Measurements from ENCODE around the gene BOK. TPM values are rescaled to one million over a fixed set of nuclear protein-coding genes. Genes with fewer than 3 reads are reported as not detected.

Gene BOK
- total RNA-seq, 1 donor from 2014 or later = 64.9 TPM

DNA sequence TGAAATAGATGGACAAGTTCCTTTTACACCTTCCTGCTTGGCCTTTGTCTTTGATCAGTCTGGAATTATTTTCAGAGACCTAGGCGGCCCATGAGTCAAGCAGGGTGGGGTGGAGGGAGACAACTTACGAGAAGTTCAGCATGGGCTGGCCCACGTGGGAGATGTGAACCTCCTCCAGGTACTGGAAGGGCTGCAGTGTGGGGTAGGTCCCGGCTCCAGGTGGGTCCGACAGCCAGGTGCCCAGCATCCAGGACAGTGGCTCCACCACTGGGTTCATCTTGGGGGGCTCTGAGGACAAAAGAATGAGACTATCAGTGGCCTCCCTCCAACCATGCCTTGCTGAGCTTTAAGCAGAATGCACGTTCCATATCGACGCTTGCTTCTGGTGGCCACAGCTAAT lies 47.6 kb downstream of the BOK start:
- Mint-ChIP-seq H3K4me3 (ENCODE audit: unreplicated experiment) (no peak overlapping the region), H3K36me3 (ENCODE audit: low read depth, unreplicated experiment) (peaks cover 18% of the 10 kb centered on the region), H3K4me1 (ENCODE audit: low read depth, unreplicated experiment) (peaks cover 9% of the 10 kb centered on the region), H3K27me3 (ENCODE audit: low read depth, unreplicated experiment) (no peaks in the 10 kb centered on the region), H3K27ac (ENCODE audit: unreplicated experiment) (no peak overlapping the region), H3K9me3 (ENCODE audit: unreplicated experiment) (no peaks in the 10 kb centered on the region)
- H3K4me1 ChIP-seq (ENCODE audit: insufficient read depth, low read length) = peaks cover 6% of the 10 kb centered on the region
- no peak overlapping the region for H3K4me2 ChIP-seq (ENCODE audit: low read length)
- FAIRE-seq = no peak
- TF ChIP-seq, protein P1, sequence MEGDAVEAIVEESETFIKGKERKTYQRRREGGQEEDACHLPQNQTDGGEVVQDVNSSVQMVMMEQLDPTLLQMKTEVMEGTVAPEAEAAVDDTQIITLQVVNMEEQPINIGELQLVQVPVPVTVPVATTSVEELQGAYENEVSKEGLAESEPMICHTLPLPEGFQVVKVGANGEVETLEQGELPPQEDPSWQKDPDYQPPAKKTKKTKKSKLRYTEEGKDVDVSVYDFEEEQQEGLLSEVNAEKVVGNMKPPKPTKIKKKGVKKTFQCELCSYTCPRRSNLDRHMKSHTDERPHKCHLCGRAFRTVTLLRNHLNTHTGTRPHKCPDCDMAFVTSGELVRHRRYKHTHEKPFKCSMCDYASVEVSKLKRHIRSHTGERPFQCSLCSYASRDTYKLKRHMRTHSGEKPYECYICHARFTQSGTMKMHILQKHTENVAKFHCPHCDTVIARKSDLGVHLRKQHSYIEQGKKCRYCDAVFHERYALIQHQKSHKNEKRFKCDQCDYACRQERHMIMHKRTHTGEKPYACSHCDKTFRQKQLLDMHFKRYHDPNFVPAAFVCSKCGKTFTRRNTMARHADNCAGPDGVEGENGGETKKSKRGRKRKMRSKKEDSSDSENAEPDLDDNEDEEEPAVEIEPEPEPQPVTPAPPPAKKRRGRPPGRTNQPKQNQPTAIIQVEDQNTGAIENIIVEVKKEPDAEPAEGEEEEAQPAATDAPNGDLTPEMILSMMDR (IDR thresholded peaks at IDR 0.05; ENCODE audit: insufficient read depth, low read depth, low read length) = no peak
- no peak for TF ChIP-seq EZH2 (IDR thresholded peaks at IDR 0.05; ENCODE audit: insufficient read depth, low read length)
- H2AFZ ChIP-seq (ENCODE audit: low read depth, low read length) = no peak overlapping the region
- no peak for DNase-seq (ENCODE audit: low read depth)
- H3K27ac ChIP-seq (ENCODE audit: low read depth, low read length) = no peak overlapping the region
- peaks cover 11% of the 10 kb centered on the region for H4K20me1 ChIP-seq (ENCODE audit: insufficient read depth, low read length)
- H3K4me3 ChIP-seq (ENCODE audit: insufficient read depth, low read depth, low read length) = no peak overlapping the region
- H3K79me2 ChIP-seq (ENCODE audit: insufficient read depth, low read length) = peaks cover 35% of the 10 kb centered on the region
- peaks cover 5% of the 10 kb centered on the region for H3K36me3 ChIP-seq (ENCODE audit: insufficient read depth, low read length)
- no peaks in the 10 kb centered on the region for H3K9me3 ChIP-seq (ENCODE audit: insufficient read depth, low read depth, low read length)
- no peaks in the 10 kb centered on the region for H3K27me3 ChIP-seq (ENCODE audit: insufficient read depth, low read length)
- no peak overlapping the region for H3K9ac ChIP-seq (ENCODE audit: low read length)

DNA sequence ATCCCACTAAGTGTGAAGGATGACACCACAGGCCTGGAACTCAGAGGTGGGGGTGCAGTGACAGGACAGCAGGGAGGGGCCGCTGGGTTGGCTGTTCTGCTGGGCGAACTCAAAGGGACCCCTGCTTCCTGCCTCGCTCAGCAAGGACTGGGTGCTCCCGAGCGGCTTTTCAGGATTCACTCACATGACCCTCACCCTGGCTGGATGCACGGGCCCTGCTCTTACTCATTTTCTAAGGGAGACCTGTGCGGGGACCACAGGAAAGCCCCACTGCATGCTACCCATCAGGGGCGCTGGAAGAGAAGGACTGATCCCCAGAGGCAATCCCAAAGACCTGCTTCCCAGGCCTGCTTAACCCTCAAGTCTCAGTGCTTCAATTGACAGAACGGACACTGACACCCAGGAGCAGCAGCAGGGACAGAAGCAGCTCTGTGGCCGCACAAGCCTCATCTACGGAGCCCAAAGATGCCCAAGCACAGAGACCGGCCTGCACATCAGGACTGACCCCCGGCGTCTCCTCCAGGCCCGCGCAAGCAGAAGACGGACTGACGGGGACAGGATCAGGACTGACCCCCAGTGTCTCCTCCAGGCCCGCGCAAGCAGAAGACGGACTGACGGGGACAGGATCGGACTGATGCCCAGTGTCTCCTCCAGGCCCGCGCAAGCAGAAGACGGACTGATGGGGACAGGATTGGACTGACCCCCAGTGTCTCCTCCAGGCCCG lies 48.8 kb downstream of the BOK start:
- TF ChIP-seq EZH2 (IDR thresholded peaks at IDR 0.05; ENCODE audit: insufficient read depth, low read length) = no peak
- TF ChIP-seq, protein P1 (IDR thresholded peaks at IDR 0.05; ENCODE audit: insufficient read depth, low read depth, low read length) = no peak

DNA sequence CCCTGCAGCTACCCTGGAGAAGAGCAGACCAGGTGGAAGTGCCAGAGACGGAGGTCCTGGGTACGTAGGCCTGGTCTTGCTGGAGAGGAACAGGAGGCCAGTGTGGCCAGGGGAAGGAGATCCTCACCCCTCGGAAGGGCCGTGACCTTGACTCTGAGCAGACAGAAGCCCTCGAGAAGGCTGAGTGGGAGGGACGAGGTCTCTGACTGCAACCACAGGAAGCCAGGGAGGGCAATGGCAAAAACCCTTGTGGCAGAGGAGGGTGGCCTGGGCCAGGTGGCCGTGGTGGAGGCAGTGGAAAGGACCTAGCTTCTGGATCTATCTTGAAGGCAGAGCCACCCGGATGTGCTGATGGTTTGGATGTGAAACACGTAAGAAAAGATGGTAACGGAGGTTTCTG lies 50.3 kb downstream of the BOK start:
- DNase-seq (ENCODE audit: low read depth) = no peak
- peaks cover 27% of the 10 kb centered on the region for H4K20me1 ChIP-seq (ENCODE audit: insufficient read depth, low read length)
- Mint-ChIP-seq H3K9me3 (ENCODE audit: unreplicated experiment) (no peaks in the 10 kb centered on the region), H3K36me3 (ENCODE audit: low read depth, unreplicated experiment) (peaks cover 8% of the 10 kb centered on the region), H3K27me3 (ENCODE audit: low read depth, unreplicated experiment) (no peaks in the 10 kb centered on the region), H3K4me3 (ENCODE audit: unreplicated experiment) (peak overlapping the region; percentile 76), H3K27ac (ENCODE audit: unreplicated experiment) (peak overlapping the region; percentile 72), H3K4me1 (ENCODE audit: low read depth, unreplicated experiment) (peaks cover 9% of the 10 kb centered on the region)
- no peak overlapping the region for H3K4me2 ChIP-seq (ENCODE audit: low read length)
- peaks cover 58% of the 10 kb centered on the region for H3K79me2 ChIP-seq (ENCODE audit: insufficient read depth, low read length)
- peaks cover 6% of the 10 kb centered on the region for H3K4me1 ChIP-seq (ENCODE audit: insufficient read depth, low read length)
- no peak overlapping the region for H3K9ac ChIP-seq (ENCODE audit: low read length)
- peaks cover 4% of the 10 kb centered on the region for H3K36me3 ChIP-seq (ENCODE audit: insufficient read depth, low read length)
- no peaks in the 10 kb centered on the region for H3K9me3 ChIP-seq (ENCODE audit: insufficient read depth, low read depth, low read length)
- no peak overlapping the region for H2AFZ ChIP-seq (ENCODE audit: low read depth, low read length)
- FAIRE-seq = no peak
- no peak overlapping the region for H3K4me3 ChIP-seq (ENCODE audit: insufficient read depth, low read depth, low read length)
- no peak overlapping the region for H3K27ac ChIP-seq (ENCODE audit: low read depth, low read length)
- TF ChIP-seq, protein P1 (IDR thresholded peaks at IDR 0.05; ENCODE audit: insufficient read depth, low read depth, low read length) = no peak
- no peak for TF ChIP-seq EZH2 (IDR thresholded peaks at IDR 0.05; ENCODE audit: insufficient read depth, low read length)
- no peaks in the 10 kb centered on the region for H3K27me3 ChIP-seq (ENCODE audit: insufficient read depth, low read length)

More for the DNA sequence above, 48.8 kb downstream of the BOK start:
- H3K27ac Mint-ChIP-seq (ENCODE audit: unreplicated experiment) = no peak overlapping the region
- no peaks in the 10 kb centered on the region for H3K27me3 Mint-ChIP-seq (ENCODE audit: low read depth, unreplicated experiment)
- Histone ChIP-seq H3K36me3 (ENCODE audit: insufficient read depth, low read length) (peaks cover 4% of the 10 kb centered on the region), H4K20me1 (ENCODE audit: insufficient read depth, low read length) (peaks cover 18% of the 10 kb centered on the region), H3K4me2 (ENCODE audit: low read length) (no peak overlapping the region), H3K4me1 (ENCODE audit: insufficient read depth, low read length) (peaks cover 6% of the 10 kb centered on the region), H3K27me3 (ENCODE audit: insufficient read depth, low read length) (no peaks in the 10 kb centered on the region), H3K9me3 (ENCODE audit: insufficient read depth, low read depth, low read length) (no peaks in the 10 kb centered on the region), H2AFZ (ENCODE audit: low read depth, low read length) (no peak overlapping the region), H3K79me2 (ENCODE audit: insufficient read depth, low read length) (peaks cover 44% of the 10 kb centered on the region), H3K27ac (ENCODE audit: low read depth, low read length) (no peak overlapping the region), H3K4me3 (ENCODE audit: insufficient read depth, low read depth, low read length) (no peak overlapping the region), H3K9ac (ENCODE audit: low read length) (no peak overlapping the region)
- no peaks in the 10 kb centered on the region for H3K9me3 Mint-ChIP-seq (ENCODE audit: unreplicated experiment)
- H3K4me3 Mint-ChIP-seq (ENCODE audit: unreplicated experiment) = no peak overlapping the region
- DNase-seq (ENCODE audit: low read depth) = no peak
- FAIRE-seq = no peak
- H3K4me1 Mint-ChIP-seq (ENCODE audit: low read depth, unreplicated experiment) = peaks cover 9% of the 10 kb centered on the region
- H3K36me3 Mint-ChIP-seq (ENCODE audit: low read depth, unreplicated experiment) = peaks cover 13% of the 10 kb centered on the region

All from astrocyte (in vitro differentiated cells and primary cell).